Esophagus mucosa (tissue), 1 donor: ENCODE data around the gene USP13. TPM values are rescaled to one million over a fixed set of nuclear protein-coding genes. Genes with fewer than 3 reads are reported as not detected.
"Not testable (repeated sequence)": the region's sequence is repeated elsewhere in the genome, so short reads cannot be mapped to it uniquely, and the experiment has no call there.

ENCODE experiments used
- ATAC-seq: fragments of 200-7000 bp; cut with Tn5 transposase; one replicate; pipeline ENCODE4 v1.9.1; 2020
- total RNA-seq: library from RNA; stranded (reverse); gene quantifications from one replicate; pipeline ENCODE4 v1.2.4, GENCODE V29; 2023
- donor health status: DM: yes; HTN: yes; CAD: no.

Gene USP13
- total RNA-seq, 1 donor from 2014 or later = 3.3 TPM

- ATAC-seq = no peak
These were observed 82.5 kb downstream of the USP13 start for GRCh38 chr3:179735321-179735720.

GRCh38 chr3:179738998-179739397, 86.2 kb downstream of the USP13 start:
- no peak for ATAC-seq

- ATAC-seq = peak; percentile 55
These were observed 87.2 kb downstream of the USP13 start for GRCh38 chr3:179739816-179740594.

GRCh38 chr3:179743913-179744312, 91.1 kb downstream of the USP13 start:
- no peak for ATAC-seq

- no peak for ATAC-seq
These were observed 91.8 kb downstream of the USP13 start for GRCh38 chr3:179744667-179745066.

- ATAC-seq = no peak
These were observed 92.2 kb downstream of the USP13 start for GRCh38 chr3:179745079-179745478.

- no peak for ATAC-seq
These were observed 92.9 kb downstream of the USP13 start for GRCh38 chr3:179745716-179746115.

- no peak for ATAC-seq
These were observed 98.0 kb downstream of the USP13 start for GRCh38 chr3:179750720-179751328.

GRCh38 chr3:179760944-179761343, 108.1 kb downstream of the USP13 start:
- peak; percentile 71 for ATAC-seq

GRCh38 chr3:179765396-179765795, 112.6 kb downstream of the USP13 start:
- no peak for ATAC-seq

- ATAC-seq = no peak
These were observed 113.7 kb downstream of the USP13 start for GRCh38 chr3:179766416-179767133.

- ATAC-seq = peak; percentile 22
These were observed 115.2 kb downstream of the USP13 start for GRCh38 chr3:179768080-179768479.

GRCh38 chr3:179769411-179770247, 116.8 kb downstream of the USP13 start:
- no peak for ATAC-seq

GRCh38 chr3:179771797-179772196, 119.0 kb downstream of the USP13 start:
- peak; percentile 81 for ATAC-seq

GRCh38 chr3:179772297-179772696, 119.5 kb downstream of the USP13 start:
- no peak for ATAC-seq

GRCh38 chr3:179775416-179776122, 122.7 kb downstream of the USP13 start:
- ATAC-seq = no peak

- not testable (repeated sequence) for ATAC-seq
These were observed 130.0 kb downstream of the USP13 start for GRCh38 chr3:179782841-179783240.

GRCh38 chr3:179788996-179789395, 136.2 kb downstream of the USP13 start:
- peak; percentile 87 for ATAC-seq

- no peak for ATAC-seq
These were observed 139.0 kb downstream of the USP13 start for GRCh38 chr3:179791793-179792192.

GRCh38 chr3:179794355-179794754, 141.5 kb downstream of the USP13 start:
- no peak for ATAC-seq

- no peak for ATAC-seq
These were observed 143.6 kb downstream of the USP13 start for GRCh38 chr3:179796421-179796820.

GRCh38 chr3:179797192-179797591, 144.4 kb downstream of the USP13 start:
- ATAC-seq = no peak
